GM12873 (cell line): ENCODE measurements around the gene CBR3.

Experiments
- CTCF ChIP-seq: IDR thresholded peaks from 2 replicates; pipeline ENCODE4 v1.5.1; 2012; ENCODE audit warnings: low read depth, mild to moderate bottlenecking, moderate library complexity, low read length, control low read depth; ENCODE audit not compliant: insufficient read depth; ENCODE audit errors: missing control alignments

CBR3 gene

DNA sequence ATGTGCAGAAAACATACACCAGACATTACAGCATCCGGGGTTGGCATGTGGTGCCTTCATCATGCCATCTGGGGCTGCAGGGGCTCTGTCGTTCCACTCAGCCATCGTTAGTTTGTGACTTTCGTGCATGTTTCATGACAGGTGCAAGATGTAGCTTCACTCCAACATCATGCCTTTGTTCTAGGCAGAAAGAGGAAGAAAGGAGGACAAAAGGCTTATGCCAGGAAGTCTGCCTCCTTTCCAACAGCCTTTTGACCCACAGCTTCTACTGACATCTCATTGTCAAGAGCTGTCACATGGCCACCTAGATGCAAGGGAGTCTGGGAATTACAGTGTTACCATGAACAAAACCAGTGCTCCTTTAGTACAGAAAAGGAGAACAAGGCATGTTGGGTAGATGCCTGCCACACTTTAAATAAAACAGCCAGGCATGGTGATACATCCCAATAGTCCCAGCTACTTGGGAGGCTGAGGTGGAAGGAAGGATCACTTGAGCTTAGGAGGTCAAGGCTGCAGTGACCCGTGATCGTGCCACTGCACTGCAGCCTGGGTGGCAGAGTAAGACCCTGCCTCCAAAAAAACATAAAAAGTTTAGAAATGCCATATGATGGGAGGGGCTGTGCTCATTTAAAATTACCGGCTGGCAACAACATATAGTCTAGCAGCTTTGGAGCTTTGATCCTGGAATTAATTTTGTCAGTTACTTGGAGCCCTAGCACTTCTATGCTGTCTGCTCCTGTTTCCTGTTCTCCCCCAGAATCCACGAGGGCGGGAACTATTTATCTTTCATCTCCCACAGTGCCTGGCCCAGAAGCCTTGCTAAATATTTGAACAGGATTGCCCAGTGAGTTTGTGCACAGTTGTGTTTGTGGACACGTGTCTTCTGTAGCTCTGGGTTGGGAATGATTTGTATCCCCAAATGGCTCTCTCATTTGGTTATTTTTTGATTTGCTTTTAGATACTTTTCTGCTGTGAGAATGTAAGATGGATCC lies 29.2 kb downstream of the CBR3 start:
- no peak for TF ChIP-seq CTCF

DNA sequence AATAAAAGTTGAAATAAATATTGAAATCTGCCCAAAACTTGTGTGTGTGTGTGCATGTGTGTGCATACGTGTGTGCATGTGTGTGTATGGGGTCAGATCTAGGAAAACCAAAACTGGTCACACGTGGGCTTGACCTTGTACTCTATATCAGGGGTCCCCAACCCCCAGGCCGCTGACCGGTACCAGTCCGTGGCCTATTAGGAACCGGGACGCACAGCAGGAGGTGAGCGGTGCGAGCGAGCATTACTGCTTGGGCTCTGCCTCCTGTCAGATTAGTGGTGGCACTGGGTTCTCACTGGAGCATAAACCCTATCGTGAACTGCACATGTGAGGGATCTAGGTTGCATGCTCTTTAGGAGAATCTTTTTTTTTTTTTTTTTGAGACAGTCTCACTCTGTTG lies 30.5 kb downstream of the CBR3 start:
- no peak for TF ChIP-seq CTCF

GRCh38 chr21:36166705-36167104 lies 31.8 kb downstream of the CBR3 start:
- no peak for TF ChIP-seq CTCF

- no peak for TF ChIP-seq CTCF
These were observed 32.7 kb downstream of the CBR3 start for GRCh38 chr21:36167541-36167940.

GRCh38 chr21:36169470-36170128 lies 34.7 kb downstream of the CBR3 start:
- peak; percentile 46 for TF ChIP-seq CTCF

DNA sequence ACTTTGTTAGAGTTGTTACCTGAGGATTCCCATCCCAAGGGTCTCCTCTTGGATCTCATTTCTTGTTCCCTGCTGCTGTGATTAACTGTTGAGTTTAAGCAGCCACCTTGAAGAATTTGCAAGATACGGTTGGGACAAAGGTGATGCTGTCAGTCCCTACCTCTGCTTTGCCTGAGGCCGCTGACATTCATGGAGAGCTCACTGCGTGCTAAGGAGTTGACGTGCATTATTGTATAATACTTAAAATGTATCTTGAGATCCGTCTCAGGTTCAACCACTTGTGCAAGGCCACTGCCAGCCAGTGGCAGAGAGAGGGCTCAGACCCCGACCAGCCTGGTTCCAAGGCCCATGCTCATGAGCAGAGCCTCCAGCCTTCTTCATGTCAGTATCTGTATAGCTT lies 35.9 kb downstream of the CBR3 start:
- TF ChIP-seq CTCF, result no peak

DNA sequence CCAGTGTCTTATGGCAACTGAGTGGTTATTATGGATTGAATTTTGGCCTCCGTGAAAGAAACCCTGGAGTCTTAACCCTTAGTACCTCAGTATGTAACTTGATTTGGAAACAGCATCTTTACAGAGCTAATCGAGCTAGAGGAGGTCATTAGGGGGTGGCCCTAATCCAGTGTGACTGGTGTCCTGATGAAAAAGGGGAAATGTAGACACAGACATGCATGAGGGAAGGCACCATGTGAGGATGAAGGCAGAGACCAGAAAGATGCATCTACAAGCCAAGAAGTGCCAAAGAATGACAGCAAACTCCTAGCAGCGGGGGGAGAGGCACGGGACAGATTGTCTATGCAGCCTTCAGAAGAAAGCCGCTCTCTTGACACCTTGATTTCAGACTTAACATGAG lies 36.5 kb downstream of the CBR3 start:
- TF ChIP-seq CTCF, result no peak
